Testis (tissue), 3 donors: ENCODE data around the gene CPLANE2. TPM values are rescaled to one million over a fixed set of nuclear protein-coding genes. Genes with fewer than 3 reads are reported as not detected.

ENCODE experiments used
- DNase-seq: peaks from one replicate; pipeline ENCODE4 v3.0.0-alpha.2; 2019
- H3K27ac ChIP-seq, 2 donors: fragments of 200-600 bp; sonication (generic); one replicate each; pipeline ENCODE4 v1.5.1; 2019
- H3K27me3 ChIP-seq: fragments of 200-600 bp; sonication (generic); one replicate; pipeline ENCODE4 v1.5.1; 2019
- H3K36me3 ChIP-seq: fragments of 200-600 bp; sonication (generic); one replicate; pipeline ENCODE4 v1.5.1; 2017; ENCODE audit warnings: low read depth; ENCODE audit errors: missing control alignments
- H3K4me1 ChIP-seq: fragments of 200-600 bp; sonication (generic); one replicate; pipeline ENCODE4 v1.5.1; 2019
- H3K4me3 ChIP-seq, 2 donors: fragments of 200-600 bp; sonication (generic); one replicate each; pipeline ENCODE4 v1.5.1; 2017 to 2019
- H3K9me3 ChIP-seq: fragments of 200-600 bp; sonication (generic); one replicate; pipeline ENCODE4 v1.5.1; 2017
- POLR2A ChIP-seq: fragments of 450-650 bp; IDR thresholded peaks from one replicate; pipeline ENCODE4 v1.6.1; 2017; ENCODE audit warnings: antibody characterized with exemption, mild to moderate bottlenecking, moderate library complexity
- WGBS, 2 donors: methylation state at CpG; one replicate each; pipeline ENCODE4 v1.1.5; 2018; 5-methylcytosine and 5-hydroxymethylcytosine counted together
- intact Hi-C: fragments of 100-400 bp; cut with DNase I; formaldehyde crosslinking; loops from one replicate; pipeline ENCODE4 v1.15.1; 2023; ENCODE audit warnings: low total_unique reads
- polyA plus RNA-seq: library from polyadenylated mRNA; stranded (reverse); fragments of 350-450 nt; fragmentation: Illumina TruSeq; extraction: RNeasy Lipid Tissue Mini Kit (QIAGEN cat#74804); gene quantifications from one replicate; pipeline ENCODE4 v1.2.3, GENCODE V29; 2014; ENCODE audit warnings: low read depth, low replicate concordance; ENCODE audit not compliant: insufficient read depth
- small RNA-seq, 2 donors: library from RNA; depleted of rRNA; stranded (forward); fragments of <200 nt; gene quantifications; one replicate each; pipeline ENCODE3, GENCODE V24; 2016
- total RNA-seq, 2 donors: library from RNA; depleted of rRNA; stranded (reverse); fragments of >200 nt; gene quantifications; one replicate each; pipeline ENCODE4 v1.2.3, GENCODE V29; 2016
- TF ChIP-seq, protein P1 (sequence below), 3 experiments: fragments of 450-650 bp in 2 of 3; fragments of 200-600 bp in 1 of 3; sonication (generic) in 1 of 3; IDR thresholded peaks; one replicate each; pipeline ENCODE4 v1.5.1; 2016 to 2019; ENCODE audit warnings: antibody characterized with exemption in 3 of 3, mild to moderate bottlenecking in 2 of 3, moderate library complexity in 1 of 3

CPLANE2 gene
- total and polyA plus RNA-seq, 3 donors from 2014 or later, result 10.6 to 11.8 (median 11.1) TPM

DNA sequence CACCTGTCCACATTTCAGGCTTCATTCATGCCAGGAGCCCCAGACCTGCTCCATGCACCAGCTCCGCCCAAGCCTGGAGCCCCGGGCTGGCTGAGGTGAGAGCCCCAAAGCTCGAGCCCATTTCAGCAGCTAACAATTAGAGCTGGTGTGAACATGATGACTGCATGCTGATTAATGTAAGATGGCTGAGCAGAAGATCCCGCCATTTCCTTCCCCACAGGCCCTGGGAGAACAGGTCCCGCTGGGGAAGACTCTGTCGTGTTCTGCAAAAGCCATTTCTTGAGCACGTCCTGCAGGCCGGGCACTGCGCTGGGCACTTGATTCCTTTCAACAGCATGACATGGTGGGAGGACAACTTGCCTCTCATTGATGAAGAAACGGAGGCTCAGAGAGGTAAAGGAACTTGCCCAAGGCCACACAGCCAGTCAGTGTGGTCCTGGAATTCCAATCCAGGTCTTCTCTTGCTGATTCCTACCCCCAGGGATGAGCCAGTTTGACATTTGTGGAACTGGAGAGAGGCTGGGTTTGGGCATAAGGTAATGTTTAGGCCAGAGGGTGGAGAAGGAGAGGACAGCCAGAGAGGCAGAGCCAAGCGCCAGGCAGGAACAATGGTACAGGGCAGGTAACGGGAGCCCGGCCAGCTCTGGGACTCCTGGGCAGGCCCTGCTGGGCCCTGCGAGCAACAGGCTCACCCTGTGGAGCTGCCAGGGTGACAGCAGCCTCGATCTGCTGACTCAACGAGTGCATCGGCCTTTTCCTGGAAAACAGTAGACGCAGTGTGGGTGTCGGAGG, 53.0 kb downstream of the CPLANE2 start:
- no peak overlapping the region for H3K4me3 ChIP-seq
- DNase-seq, result no peak
- 85 to 88% methylated on average over 15 to 19 of the region's 19 CpGs for WGBS, 2 donors
- no peak overlapping the region for H3K27ac ChIP-seq
- no peaks in the 10 kb centered on the region for H3K36me3 ChIP-seq
- H3K27me3 ChIP-seq, result no peaks in the 10 kb centered on the region
- no peak for TF ChIP-seq POLR2A
- TF ChIP-seq, protein P1, sequence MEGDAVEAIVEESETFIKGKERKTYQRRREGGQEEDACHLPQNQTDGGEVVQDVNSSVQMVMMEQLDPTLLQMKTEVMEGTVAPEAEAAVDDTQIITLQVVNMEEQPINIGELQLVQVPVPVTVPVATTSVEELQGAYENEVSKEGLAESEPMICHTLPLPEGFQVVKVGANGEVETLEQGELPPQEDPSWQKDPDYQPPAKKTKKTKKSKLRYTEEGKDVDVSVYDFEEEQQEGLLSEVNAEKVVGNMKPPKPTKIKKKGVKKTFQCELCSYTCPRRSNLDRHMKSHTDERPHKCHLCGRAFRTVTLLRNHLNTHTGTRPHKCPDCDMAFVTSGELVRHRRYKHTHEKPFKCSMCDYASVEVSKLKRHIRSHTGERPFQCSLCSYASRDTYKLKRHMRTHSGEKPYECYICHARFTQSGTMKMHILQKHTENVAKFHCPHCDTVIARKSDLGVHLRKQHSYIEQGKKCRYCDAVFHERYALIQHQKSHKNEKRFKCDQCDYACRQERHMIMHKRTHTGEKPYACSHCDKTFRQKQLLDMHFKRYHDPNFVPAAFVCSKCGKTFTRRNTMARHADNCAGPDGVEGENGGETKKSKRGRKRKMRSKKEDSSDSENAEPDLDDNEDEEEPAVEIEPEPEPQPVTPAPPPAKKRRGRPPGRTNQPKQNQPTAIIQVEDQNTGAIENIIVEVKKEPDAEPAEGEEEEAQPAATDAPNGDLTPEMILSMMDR (IDR thresholded peaks at IDR 0.05), result no peak
- intact Hi-C loops, result loop anchor here (2.0 kb wide), 1 partner anchor 103 kb away; no protein-coding TSS in a partner anchor
- H3K9me3 ChIP-seq, result no peaks in the 10 kb centered on the region
- peaks cover 7% of the 10 kb centered on the region for H3K4me1 ChIP-seq

GRCh38 chr1:16183179-16183578, 53.8 kb downstream of the CPLANE2 start:
- WGBS, 2 donors, result 88 to 91% methylated on average over 13 of the region's 13 CpGs
- H3K27me3 ChIP-seq, result no peaks in the 10 kb centered on the region
- H3K27ac ChIP-seq, result peak overlapping the region in 1 of 2 donors; percentile 1
- no peaks in the 10 kb centered on the region for H3K9me3 ChIP-seq
- TF ChIP-seq, protein P1 (IDR thresholded peaks at IDR 0.05), result no peak
- no peak for TF ChIP-seq POLR2A
- H3K4me1 ChIP-seq, result peaks cover 7% of the 10 kb centered on the region
- no peaks in the 10 kb centered on the region for H3K36me3 ChIP-seq
- intact Hi-C loops, result loop anchor here (2.0 kb wide), 1 partner anchor 102 kb away; no protein-coding TSS in a partner anchor
- DNase-seq, result no peak
- H3K4me3 ChIP-seq, result no peak overlapping the region

- 52 to 65% methylated on average over 15 to 18 of the region's 18 CpGs for WGBS, 2 donors
- peaks cover 9% of the 10 kb centered on the region for H3K4me1 ChIP-seq
- peak; percentile 85 for DNase-seq
- H3K27me3 ChIP-seq, result no peaks in the 10 kb centered on the region
- no peak for TF ChIP-seq POLR2A
- TF ChIP-seq, protein P1 (IDR thresholded peaks at IDR 0.05), result no peak
- H3K4me3 ChIP-seq, result no peak overlapping the region
- H3K27ac ChIP-seq, result peak overlapping the region; percentile 23 to 82
- H3K9me3 ChIP-seq, result no peaks in the 10 kb centered on the region
- no peaks in the 10 kb centered on the region for H3K36me3 ChIP-seq
- intact Hi-C loops, result loop anchor here (2.0 kb wide), 1 partner anchor 101 kb away; no protein-coding TSS in a partner anchor
Observed at GRCh38 chr1:16181887-16182719, 54.9 kb downstream of the CPLANE2 start.

Small RNA genes within 50 kb of the gene (small RNA-seq; reads per million reads assigned to genes)
- gene MT1XP1, result 0 reads per million in 2 donors

Other genes with a start within 250 kb of the CPLANE2 start
- gene SRARP, start 232.9 kb downstream of the CPLANE2 start, total RNA-seq, result under 1 TPM in 1 of 2 donors, not detected in 1; 0.16 TPM
- gene SRARP, start 232.9 kb downstream of the CPLANE2 start, polyA plus RNA-seq, result not detected
- gene HSPB7, start 219.1 kb downstream of the CPLANE2 start, total RNA-seq, result 10 to 100 TPM in 1 of 2 donors, 1 to 10 TPM in 1; 9.0 to 11.7 TPM
- gene HSPB7, start 219.1 kb downstream of the CPLANE2 start, polyA plus RNA-seq, result 31.2 TPM
- gene CLCNKA, start 215.1 kb downstream of the CPLANE2 start, total RNA-seq, result 1 to 10 TPM; 6.5 to 6.9 TPM
- gene CLCNKA, start 215.1 kb downstream of the CPLANE2 start, polyA plus RNA-seq, result 9.9 TPM
- gene CLCNKB, start 193.4 kb downstream of the CPLANE2 start, total RNA-seq, result 1 to 10 TPM; 3.7 to 4.2 TPM
- gene CLCNKB, start 193.4 kb downstream of the CPLANE2 start, polyA plus RNA-seq, result 2.3 TPM
- gene FAM131C, start 163.5 kb downstream of the CPLANE2 start, total RNA-seq, result 1 to 10 TPM in 1 of 2 donors, under 1 TPM in 1; 0.87 to 1.2 TPM
- gene FAM131C, start 163.5 kb downstream of the CPLANE2 start, polyA plus RNA-seq, result 0.42 TPM
- 10 to 100 TPM in 1 of 2 donors, 1 to 10 TPM in 1; 5.7 to 14.1 TPM for gene EPHA2, start 81.1 kb downstream of the CPLANE2 start, total RNA-seq
- 5.1 TPM for gene EPHA2, start 81.1 kb downstream of the CPLANE2 start, polyA plus RNA-seq
- gene ARHGEF19, start 24.5 kb downstream of the CPLANE2 start, total RNA-seq, result 10 to 100 TPM in 1 of 2 donors, 1 to 10 TPM in 1; 8.5 to 10.1 TPM
- 6.0 TPM for gene ARHGEF19, start 24.5 kb downstream of the CPLANE2 start, polyA plus RNA-seq
- gene FBXO42, start 115.3 kb upstream of the CPLANE2 start, total RNA-seq, result 10 to 100 TPM; 42.0 to 45.6 TPM
- gene FBXO42, start 115.3 kb upstream of the CPLANE2 start, polyA plus RNA-seq, result 25.0 TPM
- 10 to 100 TPM; 47.8 to 57.9 TPM for gene SZRD1, start 130.1 kb upstream of the CPLANE2 start, total RNA-seq
- gene SZRD1, start 130.1 kb upstream of the CPLANE2 start, polyA plus RNA-seq, result 88.5 TPM
- 1 to 10 TPM; 2.7 to 6.0 TPM for gene SPATA21, start 200.2 kb upstream of the CPLANE2 start, total RNA-seq
- 10.2 TPM for gene SPATA21, start 200.2 kb upstream of the CPLANE2 start, polyA plus RNA-seq
- 100 to 1,000 TPM in 1 of 2 donors, 10 to 100 TPM in 1; 96.8 to 113 TPM for gene NECAP2, start 203.5 kb upstream of the CPLANE2 start, total RNA-seq
- 88.2 TPM for gene NECAP2, start 203.5 kb upstream of the CPLANE2 start, polyA plus RNA-seq